ENCODE results near the gene BRINP2. TPM values are rescaled to one million over a fixed set of nuclear protein-coding genes. Genes with fewer than 3 reads are reported as not detected.
"Not testable (repeated sequence)": the region's sequence is repeated elsewhere in the genome, so short reads cannot be mapped to it uniquely, and the experiment has no call there.

BRINP2 gene
- total and polyA plus RNA-seq, 2 experiments from 2014 or later, result 11.5 to 20.6 TPM

DNA sequence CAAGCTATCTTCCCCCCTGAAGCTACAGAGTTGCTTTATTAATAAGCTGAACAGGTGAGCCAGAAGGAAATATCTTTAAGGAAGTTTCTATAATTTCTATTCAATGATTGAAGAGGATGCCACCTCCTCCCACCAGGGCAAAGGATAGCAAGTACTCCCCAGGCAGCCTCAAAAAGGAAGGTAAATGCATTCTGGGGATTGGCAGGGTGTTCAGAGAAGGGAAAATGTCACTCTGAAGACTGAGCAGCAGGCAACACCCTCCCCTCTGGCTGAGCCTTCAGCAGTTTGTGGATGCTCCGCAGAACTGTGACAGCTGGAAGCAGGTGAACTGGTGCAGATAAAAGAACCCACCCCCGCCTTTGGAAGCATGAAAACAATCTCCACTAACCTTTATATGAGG, 140.8 kb downstream of the BRINP2 start:
- Histone ChIP-seq H3K9me3 (ENCODE audit: low read depth) (no peaks in the 10 kb centered on the region), H3K4me3 (no peak overlapping the region), H3K36me3 (no peaks in the 10 kb centered on the region), H3K27me3 (peaks cover 9% of the 10 kb centered on the region), H3K27ac (no peak overlapping the region), H3K4me1 (ENCODE audit: low read depth) (no peaks in the 10 kb centered on the region)
- no peak for DNase-seq (ENCODE audit: low read depth in 1 of 2, low spot score in 1 of 2)
- TF ChIP-seq, protein P1, sequence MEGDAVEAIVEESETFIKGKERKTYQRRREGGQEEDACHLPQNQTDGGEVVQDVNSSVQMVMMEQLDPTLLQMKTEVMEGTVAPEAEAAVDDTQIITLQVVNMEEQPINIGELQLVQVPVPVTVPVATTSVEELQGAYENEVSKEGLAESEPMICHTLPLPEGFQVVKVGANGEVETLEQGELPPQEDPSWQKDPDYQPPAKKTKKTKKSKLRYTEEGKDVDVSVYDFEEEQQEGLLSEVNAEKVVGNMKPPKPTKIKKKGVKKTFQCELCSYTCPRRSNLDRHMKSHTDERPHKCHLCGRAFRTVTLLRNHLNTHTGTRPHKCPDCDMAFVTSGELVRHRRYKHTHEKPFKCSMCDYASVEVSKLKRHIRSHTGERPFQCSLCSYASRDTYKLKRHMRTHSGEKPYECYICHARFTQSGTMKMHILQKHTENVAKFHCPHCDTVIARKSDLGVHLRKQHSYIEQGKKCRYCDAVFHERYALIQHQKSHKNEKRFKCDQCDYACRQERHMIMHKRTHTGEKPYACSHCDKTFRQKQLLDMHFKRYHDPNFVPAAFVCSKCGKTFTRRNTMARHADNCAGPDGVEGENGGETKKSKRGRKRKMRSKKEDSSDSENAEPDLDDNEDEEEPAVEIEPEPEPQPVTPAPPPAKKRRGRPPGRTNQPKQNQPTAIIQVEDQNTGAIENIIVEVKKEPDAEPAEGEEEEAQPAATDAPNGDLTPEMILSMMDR (IDR thresholded peaks at IDR 0.05; ENCODE audit: low read depth, low read length), result no peak

DNA sequence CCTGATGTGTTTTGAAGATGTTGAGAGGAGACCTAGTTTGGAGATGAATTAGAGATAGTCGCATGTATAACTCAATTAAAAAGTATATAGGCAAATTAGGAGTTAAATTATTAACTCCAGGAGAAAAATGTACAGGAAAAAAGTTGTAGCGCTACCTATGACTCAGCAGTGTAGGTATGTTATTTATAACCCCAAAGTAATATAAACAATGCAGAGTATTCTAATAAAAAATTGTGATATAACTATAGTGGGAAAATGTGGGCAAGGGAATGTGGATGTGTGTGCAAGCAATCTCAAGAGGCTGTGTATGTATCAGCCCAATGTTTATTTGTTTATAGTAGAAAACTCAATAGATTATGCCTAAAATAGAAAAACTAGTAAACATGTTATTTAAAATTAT, 144.5 kb downstream of the BRINP2 start:
- H3K4me1 ChIP-seq (ENCODE audit: low read depth), result no peaks in the 10 kb centered on the region
- peaks cover 6% of the 10 kb centered on the region for H3K27me3 ChIP-seq
- TF ChIP-seq, protein P1 (IDR thresholded peaks at IDR 0.05; ENCODE audit: low read depth, low read length), result no peak
- no peaks in the 10 kb centered on the region for H3K9me3 ChIP-seq (ENCODE audit: low read depth)
- no peak overlapping the region for H3K4me3 ChIP-seq
- no peak overlapping the region for H3K27ac ChIP-seq
- no peaks in the 10 kb centered on the region for H3K36me3 ChIP-seq
- DNase-seq (ENCODE audit: low read depth in 1 of 2, low spot score in 1 of 2), result no peak

DNA sequence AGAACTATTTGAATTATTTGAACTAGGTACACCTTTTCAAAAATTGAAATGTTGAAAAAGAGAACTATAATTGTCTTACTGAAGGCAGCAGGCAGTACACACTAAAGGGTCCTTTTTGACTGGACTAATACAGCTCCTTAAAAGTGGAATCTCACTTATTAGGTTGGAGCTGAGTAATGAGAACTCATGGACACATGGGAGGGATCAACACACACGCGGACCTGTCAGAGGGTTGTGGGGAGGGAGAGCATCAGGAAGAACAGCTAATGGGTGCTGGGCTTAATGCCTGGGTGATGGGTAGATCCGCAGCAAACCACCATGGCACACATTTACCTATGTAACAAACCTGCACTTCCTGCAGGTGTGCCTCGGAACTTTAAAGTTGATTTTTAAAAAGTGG, 145.0 kb downstream of the BRINP2 start:
- no peak for DNase-seq (ENCODE audit: low read depth in 1 of 2, low spot score in 1 of 2)
- H3K9me3 ChIP-seq (ENCODE audit: low read depth), result no peaks in the 10 kb centered on the region
- H3K4me1 ChIP-seq (ENCODE audit: low read depth), result no peaks in the 10 kb centered on the region
- H3K4me3 ChIP-seq, result no peak overlapping the region
- TF ChIP-seq, protein P1 (IDR thresholded peaks at IDR 0.05; ENCODE audit: low read depth, low read length), result no peak
- H3K27me3 ChIP-seq, result peaks cover 3% of the 10 kb centered on the region
- no peaks in the 10 kb centered on the region for H3K36me3 ChIP-seq
- no peak overlapping the region for H3K27ac ChIP-seq

DNA sequence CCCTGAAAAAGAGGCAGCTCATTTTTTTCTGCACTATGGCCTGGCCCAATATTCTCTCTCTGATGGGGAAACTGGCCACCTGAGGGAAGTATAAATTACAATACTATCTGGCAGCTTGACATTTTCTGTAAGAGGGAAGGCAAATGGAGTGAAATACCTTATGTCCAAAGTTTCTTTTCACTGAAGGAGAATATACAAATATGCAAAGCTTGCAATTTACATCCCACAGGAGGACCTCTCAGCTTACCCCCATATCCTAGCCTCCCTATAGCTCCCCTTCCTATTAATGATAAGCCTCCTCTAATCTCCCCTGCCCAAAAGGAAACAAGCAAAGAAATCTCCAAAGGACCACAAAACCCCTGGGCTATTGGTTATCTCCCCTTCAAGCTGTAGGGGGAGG, 150.7 kb downstream of the BRINP2 start:
- not testable (repeated sequence) for H3K4me3 ChIP-seq; H3K36me3 ChIP-seq; H3K9me3 ChIP-seq (ENCODE audit: low read depth); H3K27me3 ChIP-seq; DNase-seq (ENCODE audit: low read depth in 1 of 2, low spot score in 1 of 2); H3K4me1 ChIP-seq (ENCODE audit: low read depth); H3K27ac ChIP-seq

DNA sequence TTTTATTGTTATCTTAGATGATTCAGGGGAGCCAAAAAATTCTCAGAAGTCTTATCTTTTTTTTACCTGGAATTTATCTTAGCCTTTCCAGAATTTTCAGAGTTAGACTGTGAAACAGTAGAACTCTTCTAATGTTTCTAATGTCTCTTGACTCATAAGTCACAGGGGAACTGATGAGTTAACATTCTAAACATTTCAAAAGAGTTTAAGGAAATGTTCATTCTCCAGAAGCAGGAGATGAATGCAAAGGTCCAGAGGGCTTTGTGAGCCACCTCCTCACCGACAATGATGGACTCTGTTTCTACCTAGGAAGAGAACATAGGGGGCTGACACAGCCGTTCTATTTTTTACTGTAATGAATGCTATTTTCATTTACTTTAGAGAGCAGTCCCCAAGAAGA, 157.5 kb downstream of the BRINP2 start:
- Histone ChIP-seq H3K4me1 (ENCODE audit: low read depth) (no peaks in the 10 kb centered on the region), H3K36me3 (no peaks in the 10 kb centered on the region), H3K27ac (no peak overlapping the region), H3K4me3 (no peak overlapping the region), H3K27me3 (no peaks in the 10 kb centered on the region), H3K9me3 (ENCODE audit: low read depth) (no peaks in the 10 kb centered on the region)
- TF ChIP-seq, protein P1 (IDR thresholded peaks at IDR 0.05; ENCODE audit: low read depth, low read length), result no peak
- DNase-seq (ENCODE audit: low read depth in 1 of 2, low spot score in 1 of 2), result no peak

DNA sequence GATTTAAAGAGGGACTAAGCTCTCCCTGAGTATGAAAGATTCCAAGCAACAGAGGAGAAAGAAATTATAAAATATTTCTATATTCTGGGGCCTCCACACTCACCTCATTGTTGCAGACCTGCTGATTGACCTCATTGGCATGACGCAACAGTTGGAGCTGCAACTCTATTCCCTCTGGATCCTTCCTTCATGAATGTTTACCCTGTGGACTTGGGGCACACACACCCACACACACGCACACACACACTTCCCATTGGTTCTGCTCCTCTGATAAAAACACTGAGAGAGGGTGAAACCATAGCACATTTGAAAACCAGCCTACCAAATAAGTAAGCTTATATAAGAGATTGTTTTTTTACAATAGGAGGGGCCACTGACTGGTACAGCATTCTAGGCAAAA, 159.1 kb downstream of the BRINP2 start:
- Histone ChIP-seq H3K4me1 (ENCODE audit: low read depth) (no peaks in the 10 kb centered on the region), H3K9me3 (ENCODE audit: low read depth) (no peaks in the 10 kb centered on the region), H3K4me3 (no peak overlapping the region), H3K27me3 (no peaks in the 10 kb centered on the region), H3K27ac (no peak overlapping the region), H3K36me3 (no peaks in the 10 kb centered on the region)
- DNase-seq (ENCODE audit: low read depth in 1 of 2, low spot score in 1 of 2), result no peak
- TF ChIP-seq, protein P1 (IDR thresholded peaks at IDR 0.05; ENCODE audit: low read depth, low read length), result no peak

Other genes with a start within 250 kb of the BRINP2 start
- 15.3 and 34.2 TPM in 2 replicates for gene ASTN1, start 6.2 kb upstream of the BRINP2 start, total RNA-seq
- gene ASTN1, start 6.2 kb upstream of the BRINP2 start, polyA plus RNA-seq, result 9.3 and 18.4 TPM in 2 replicates